B cell (primary cell): ENCODE data around the gene ILF3. TPM values are rescaled to one million over a fixed set of nuclear protein-coding genes. Genes with fewer than 3 reads are reported as not detected.

Source experiments
- ATAC-seq: fragments of 200-7000 bp; cut with Tn5 transposase; one replicate; pipeline ENCODE4 v1.10.0; 2021; ENCODE audit warnings: low read depth, mild to moderate bottlenecking, moderate number of reproducible peaks, moderate library complexity
- CTCF ChIA-PET: fragments of 350-600 bp; sonication (Branson Sonifier 250); formaldehyde crosslinking; loops from one replicate; lab custom pipeline; 2021; ENCODE audit warnings: antibody characterized with exemption, inconsistent platforms; lab: Charles Lee
- POLR2A ChIA-PET: fragments of 350-600 bp; sonication (Branson Sonifier 250); formaldehyde crosslinking; loops from one replicate; lab custom pipeline; 2021; ENCODE audit warnings: antibody characterized with exemption; lab: Charles Lee
- DNase-seq: peaks from one replicate; pipeline ENCODE4 v3.0.0; 2013
- H2AFZ ChIP-seq: 2 replicates; pipeline ENCODE4 v1.6.1; 2012; ENCODE audit warnings: mild to moderate bottlenecking, low read depth, low read length; ENCODE audit not compliant: insufficient read depth, poor library complexity, severe bottlenecking
- H3K27ac ChIP-seq, 2 donors: 1 replicate in 1 of 2; 2 replicates in 1 of 2; pipeline ENCODE4 v1.5.1; 2012 to 2013; ENCODE audit warnings: low read length in 2 of 2, mild to moderate bottlenecking in 2 of 2, moderate library complexity in 1 of 2
- H3K27me3 ChIP-seq, 4 experiments: fragments of 200-600 bp in 1 of 4; sonication (generic) in 1 of 4; replicated peaks in 1 of 4; 1 replicate in 2 of 4; 2 replicates in 2 of 4; pipeline versions ENCODE4 v1.6.1 to v1.7.0; 2013 to 2016; ENCODE audit warnings: low read length in 3 of 4, mild to moderate bottlenecking in 2 of 4, mixed read lengths in 1 of 4, moderate library complexity in 1 of 4; ENCODE audit not compliant: insufficient read depth in 4 of 4, control insufficient read depth in 3 of 4; ENCODE audit errors: control extremely low read depth in 1 of 4
- H3K36me3 ChIP-seq, 2 experiments: replicated peaks in 1 of 2; 1 replicate in 1 of 2; 2 replicates in 1 of 2; pipeline versions ENCODE4 v1.6.1 to v1.7.1; 2013; ENCODE audit warnings: low read length in 1 of 2; ENCODE audit not compliant: insufficient read depth in 2 of 2, control insufficient read depth in 1 of 2; ENCODE audit errors: control extremely low read depth in 1 of 2, extremely low read depth in 1 of 2
- H3K4me1 ChIP-seq, 2 donors: fragments of 200-600 bp in 1 of 2; sonication (generic) in 1 of 2; 1 replicate in 1 of 2; 2 replicates in 1 of 2; pipeline versions ENCODE4 v1.5.1 to v1.6.1; 2013 to 2017; ENCODE audit warnings: low read length in 2 of 2; ENCODE audit not compliant: control insufficient read depth in 2 of 2, insufficient read depth in 2 of 2
- H3K4me2 ChIP-seq: replicated peaks from 2 replicates; pipeline ENCODE3; 2012; ENCODE audit warnings: mild to moderate bottlenecking, low read depth, low read length; ENCODE audit not compliant: poor library complexity, severe bottlenecking
- H3K4me3 ChIP-seq, 5 experiments: fragments of 200-600 bp in 1 of 5; sonication (generic) in 1 of 5; 1 replicate in 3 of 5; 2 replicates in 2 of 5; pipeline versions ENCODE4 v1.5.1 to v1.7.0; 2011 to 2016; ENCODE audit warnings: low read length in 4 of 5, mild to moderate bottlenecking in 4 of 5, low read depth in 2 of 5, control low read depth in 1 of 5, moderate library complexity in 1 of 5; ENCODE audit not compliant: insufficient read depth in 1 of 5; ENCODE audit errors: control extremely low read depth in 1 of 5, extremely low read depth in 1 of 5
- H3K79me2 ChIP-seq: fragments of 200-600 bp; sonication (generic); one replicate; pipeline ENCODE4 v1.6.0; 2016; ENCODE audit warnings: low read length; ENCODE audit not compliant: control insufficient read depth, insufficient read depth
- H3K9ac ChIP-seq: fragments of 200-600 bp; sonication (generic); 2 replicates; pipeline ENCODE4 v1.6.1; 2017; ENCODE audit warnings: mild to moderate bottlenecking, low read length, moderate library complexity
- H3K9me3 ChIP-seq, 3 donors: one replicate each; pipeline versions ENCODE4 v1.6.1 to v1.7.1; 2013; ENCODE audit warnings: low read length in 2 of 3; ENCODE audit not compliant: control insufficient read depth in 2 of 3, insufficient read depth in 1 of 3; ENCODE audit errors: control extremely low read depth in 1 of 3
- H4K20me1 ChIP-seq: 2 replicates; pipeline ENCODE4 v1.6.0; 2012; ENCODE audit warnings: mild to moderate bottlenecking, low read length; ENCODE audit not compliant: insufficient read depth, control insufficient read depth, poor library complexity, severe bottlenecking
- H3K27ac Mint-ChIP-seq: one replicate; pipeline ENCODE4 v1.8.0; 2021; ENCODE audit warnings: mixed read lengths
- H3K27me3 Mint-ChIP-seq: one replicate; pipeline ENCODE4 v1.8.0; 2021; ENCODE audit warnings: mixed read lengths
- H3K4me1 Mint-ChIP-seq: one replicate; pipeline ENCODE4 v1.8.0; 2021; ENCODE audit warnings: mixed read lengths
- H3K4me3 Mint-ChIP-seq: one replicate; pipeline ENCODE4 v1.8.0; 2021; ENCODE audit warnings: mixed read lengths
- H3K9me3 Mint-ChIP-seq: one replicate; pipeline ENCODE4 v1.8.0; 2022; ENCODE audit warnings: mixed read lengths; ENCODE audit not compliant: insufficient read depth
- CTCF ChIP-seq: fragments of 200-600 bp; IDR thresholded peaks from one replicate; pipeline ENCODE4 v1.8.0; 2022; ENCODE audit warnings: antibody characterized with exemption, mild to moderate bottlenecking
- EZH2 ChIP-seq: IDR thresholded peaks from 2 replicates; pipeline ENCODE4 v1.6.1; 2012; ENCODE audit warnings: borderline replicate concordance, low read depth, mild to moderate bottlenecking, moderate library complexity, low read length; ENCODE audit not compliant: insufficient read depth, poor library complexity, severe bottlenecking
- WGBS: methylation state at CpG from one replicate; pipeline ENCODE4 v1.1.5; 2013; ENCODE audit warnings: missing lambda C conversion rate; ENCODE audit not compliant: insufficient coverage; 5-methylcytosine and 5-hydroxymethylcytosine counted together
- intact Hi-C: fragments of 100-400 bp; cut with micrococcal nuclease; formaldehyde crosslinking; loops from one replicate; pipeline ENCODE4 v1.10.0; 2022
- polyA plus RNA-seq: library from polyadenylated mRNA; depleted of rRNA; stranded (reverse); fragments of >200 nt; gene quantifications from 2 replicates; pipeline ENCODE4 v1.2.3, GENCODE V29; 2012
- total RNA-seq, 2 donors: library from RNA; stranded (reverse); fragments of 120-200 nt in 1 of 2; gene quantifications; 1 replicate in 1 of 2; 2 replicates in 1 of 2; pipeline versions ENCODE4 v1.2.3 to v1.2.4, GENCODE V29; 2013 to 2022

ILF3 gene
- total and polyA plus RNA-seq, 2 donors (not counting 1 experiment from before 2014, with no cell fraction given): 189 to 359 TPM

GRCh38 chr19:10661946-10662345 lies 7.8 kb downstream of the ILF3 start:
- ChIA-PET POLR2A (interaction anchor here (0.5 kb wide), 1 partner anchor 9 kb away, joined by 4 read pairs; no protein-coding TSS in a partner anchor), CTCF (interaction anchor here (0.6 to 1.3 kb wide), 4 partner anchors 15 to 89 kb away, joined by 3 to 6 read pairs (median 4); no protein-coding TSS in a partner anchor)
- DNase-seq (no peak), ATAC-seq (no peak)
- H3K4me1 ChIP-seq: peaks cover 29 to 38% of the 10 kb centered on the region in 2 donors
- Mint-ChIP-seq H3K27ac (peak overlapping the region; percentile 10), H3K4me3 (peak overlapping the region; percentile 64), H3K27me3 (no peaks in the 10 kb centered on the region), H3K9me3 (no peaks in the 10 kb centered on the region), H3K4me1 (peaks cover 53% of the 10 kb centered on the region)
- intact Hi-C loops: no loop called here
- H2AFZ ChIP-seq: no peak overlapping the region
- no peak for TF ChIP-seq EZH2
- TF ChIP-seq CTCF: no peak
- H3K36me3 ChIP-seq: peaks cover 3 to 14% of the 10 kb centered on the region in 2 experiments
- peak overlapping the region; percentile 53 for H3K4me2 ChIP-seq
- H4K20me1 ChIP-seq: peaks cover 95% of the 10 kb centered on the region
- no CpG with 5 or more reads among the region's 1 CpG for WGBS
- no peaks in the 10 kb centered on the region for H3K9me3 ChIP-seq
- H3K27me3 ChIP-seq: no peaks in the 10 kb centered on the region
- H3K9ac ChIP-seq: peak overlapping the region; percentile 16
- peak overlapping the region in 1 of 2 donors; percentile 4 for H3K27ac ChIP-seq
- H3K4me3 ChIP-seq: no peak overlapping the region
- peaks cover 100% of the 10 kb centered on the region for H3K79me2 ChIP-seq
